ENCODE measurements around the gene RNU6-1.

DNA sequence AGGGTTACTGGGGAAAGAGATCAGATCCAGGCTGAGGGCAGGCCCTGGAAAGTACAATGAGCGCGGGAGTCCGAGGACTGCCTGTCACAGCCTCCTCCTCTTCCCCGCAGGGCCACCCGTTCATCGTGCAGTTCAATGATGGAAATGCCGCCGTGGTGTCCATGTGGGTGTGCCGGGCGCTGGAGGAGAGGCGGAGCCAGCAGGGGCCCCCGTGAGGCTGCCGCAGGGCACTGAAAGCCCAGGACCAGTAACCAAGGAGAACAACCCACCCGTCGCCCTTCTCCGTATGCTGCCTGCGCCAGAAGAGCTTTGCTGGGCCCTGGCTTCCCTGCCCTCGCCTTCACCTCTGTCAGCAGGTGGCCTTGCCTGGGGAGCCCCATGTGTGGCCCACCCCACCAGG lies 33.3 kb downstream of the RNU6-1 start:
- TF ChIP-seq, protein P1, sequence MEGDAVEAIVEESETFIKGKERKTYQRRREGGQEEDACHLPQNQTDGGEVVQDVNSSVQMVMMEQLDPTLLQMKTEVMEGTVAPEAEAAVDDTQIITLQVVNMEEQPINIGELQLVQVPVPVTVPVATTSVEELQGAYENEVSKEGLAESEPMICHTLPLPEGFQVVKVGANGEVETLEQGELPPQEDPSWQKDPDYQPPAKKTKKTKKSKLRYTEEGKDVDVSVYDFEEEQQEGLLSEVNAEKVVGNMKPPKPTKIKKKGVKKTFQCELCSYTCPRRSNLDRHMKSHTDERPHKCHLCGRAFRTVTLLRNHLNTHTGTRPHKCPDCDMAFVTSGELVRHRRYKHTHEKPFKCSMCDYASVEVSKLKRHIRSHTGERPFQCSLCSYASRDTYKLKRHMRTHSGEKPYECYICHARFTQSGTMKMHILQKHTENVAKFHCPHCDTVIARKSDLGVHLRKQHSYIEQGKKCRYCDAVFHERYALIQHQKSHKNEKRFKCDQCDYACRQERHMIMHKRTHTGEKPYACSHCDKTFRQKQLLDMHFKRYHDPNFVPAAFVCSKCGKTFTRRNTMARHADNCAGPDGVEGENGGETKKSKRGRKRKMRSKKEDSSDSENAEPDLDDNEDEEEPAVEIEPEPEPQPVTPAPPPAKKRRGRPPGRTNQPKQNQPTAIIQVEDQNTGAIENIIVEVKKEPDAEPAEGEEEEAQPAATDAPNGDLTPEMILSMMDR (IDR thresholded peaks at IDR 0.05): no peak
- no peak for TF ChIP-seq POLR2A (IDR thresholded peaks at IDR 0.05)
